ENCODE measurements around the gene GRIK4. TPM values are rescaled to one million over a fixed set of nuclear protein-coding genes. Genes with fewer than 3 reads are reported as not detected.

Gene GRIK4
- total RNA-seq, 2 experiments from 2014 or later: not detected

- ChIA-PET CTCF (no interaction called here), POLR2A (no interaction called here)
- H3K27ac Mint-ChIP-seq: no peak overlapping the region
- no peak overlapping the region for H3K4me3 Mint-ChIP-seq
- TF ChIP-seq, protein P1, sequence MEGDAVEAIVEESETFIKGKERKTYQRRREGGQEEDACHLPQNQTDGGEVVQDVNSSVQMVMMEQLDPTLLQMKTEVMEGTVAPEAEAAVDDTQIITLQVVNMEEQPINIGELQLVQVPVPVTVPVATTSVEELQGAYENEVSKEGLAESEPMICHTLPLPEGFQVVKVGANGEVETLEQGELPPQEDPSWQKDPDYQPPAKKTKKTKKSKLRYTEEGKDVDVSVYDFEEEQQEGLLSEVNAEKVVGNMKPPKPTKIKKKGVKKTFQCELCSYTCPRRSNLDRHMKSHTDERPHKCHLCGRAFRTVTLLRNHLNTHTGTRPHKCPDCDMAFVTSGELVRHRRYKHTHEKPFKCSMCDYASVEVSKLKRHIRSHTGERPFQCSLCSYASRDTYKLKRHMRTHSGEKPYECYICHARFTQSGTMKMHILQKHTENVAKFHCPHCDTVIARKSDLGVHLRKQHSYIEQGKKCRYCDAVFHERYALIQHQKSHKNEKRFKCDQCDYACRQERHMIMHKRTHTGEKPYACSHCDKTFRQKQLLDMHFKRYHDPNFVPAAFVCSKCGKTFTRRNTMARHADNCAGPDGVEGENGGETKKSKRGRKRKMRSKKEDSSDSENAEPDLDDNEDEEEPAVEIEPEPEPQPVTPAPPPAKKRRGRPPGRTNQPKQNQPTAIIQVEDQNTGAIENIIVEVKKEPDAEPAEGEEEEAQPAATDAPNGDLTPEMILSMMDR (IDR thresholded peaks at IDR 0.05): no peak
- H3K36me3 Mint-ChIP-seq (ENCODE audit: low read depth): no peaks in the 10 kb centered on the region
- intact Hi-C loops (cut with micrococcal nuclease): no loop called here
- no peaks in the 10 kb centered on the region for H3K4me1 Mint-ChIP-seq (ENCODE audit: low read depth)
- H3K27me3 Mint-ChIP-seq: peaks cover 29% of the 10 kb centered on the region
- H3K9me3 Mint-ChIP-seq: peaks cover 11% of the 10 kb centered on the region
- ATAC-seq: no peak
- no peak for DNase-seq
These were observed 75.8 kb downstream of the GRIK4 start for GRCh38 chr11:120587299-120587698.

DNA sequence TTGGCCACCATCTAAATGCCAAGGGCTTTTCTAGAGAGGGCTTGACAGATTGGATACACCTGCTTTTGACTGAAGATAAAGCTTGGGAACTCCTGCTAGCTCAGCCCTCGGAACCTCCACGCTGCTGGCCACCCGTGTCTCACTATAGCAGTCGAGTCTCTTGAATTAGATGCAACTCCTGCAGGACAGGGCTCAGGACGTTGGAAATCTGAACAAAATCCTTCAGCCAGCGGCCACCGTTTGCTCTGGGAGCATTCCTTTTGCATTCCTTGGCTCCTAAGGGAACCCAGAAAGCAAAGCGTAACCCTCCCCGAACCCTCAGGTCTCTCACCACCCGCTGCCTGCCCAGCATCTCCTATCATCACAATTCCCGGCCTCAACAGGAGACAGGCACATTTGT is 77.8 kb downstream of the GRIK4 start:
- no peaks in the 10 kb centered on the region for H3K9me3 Mint-ChIP-seq
- no peaks in the 10 kb centered on the region for H3K4me1 Mint-ChIP-seq (ENCODE audit: low read depth)
- ChIA-PET CTCF (no interaction called here), POLR2A (no interaction called here)
- intact Hi-C loops (cut with micrococcal nuclease): no loop called here
- DNase-seq: no peak
- no peak for ATAC-seq
- TF ChIP-seq, protein P1 (IDR thresholded peaks at IDR 0.05): no peak
- H3K36me3 Mint-ChIP-seq (ENCODE audit: low read depth): no peaks in the 10 kb centered on the region
- no peak overlapping the region for H3K27ac Mint-ChIP-seq
- H3K4me3 Mint-ChIP-seq: no peak overlapping the region
- H3K27me3 Mint-ChIP-seq: peaks cover 20% of the 10 kb centered on the region

GRCh38 chr11:120590472-120590871 is 78.9 kb downstream of the GRIK4 start:
- no peak overlapping the region for H3K4me3 Mint-ChIP-seq
- no peaks in the 10 kb centered on the region for H3K36me3 Mint-ChIP-seq (ENCODE audit: low read depth)
- H3K4me1 Mint-ChIP-seq (ENCODE audit: low read depth): no peaks in the 10 kb centered on the region
- DNase-seq (no peak), ATAC-seq (no peak)
- CTCF ChIA-PET: no interaction called here
- TF ChIP-seq, protein P1 (IDR thresholded peaks at IDR 0.05): no peak
- H3K9me3 Mint-ChIP-seq: no peaks in the 10 kb centered on the region
- H3K27me3 Mint-ChIP-seq: peaks cover 18% of the 10 kb centered on the region
- intact Hi-C loops (cut with micrococcal nuclease): no loop called here
- POLR2A ChIA-PET: no interaction called here
- H3K27ac Mint-ChIP-seq: no peak overlapping the region

DNA sequence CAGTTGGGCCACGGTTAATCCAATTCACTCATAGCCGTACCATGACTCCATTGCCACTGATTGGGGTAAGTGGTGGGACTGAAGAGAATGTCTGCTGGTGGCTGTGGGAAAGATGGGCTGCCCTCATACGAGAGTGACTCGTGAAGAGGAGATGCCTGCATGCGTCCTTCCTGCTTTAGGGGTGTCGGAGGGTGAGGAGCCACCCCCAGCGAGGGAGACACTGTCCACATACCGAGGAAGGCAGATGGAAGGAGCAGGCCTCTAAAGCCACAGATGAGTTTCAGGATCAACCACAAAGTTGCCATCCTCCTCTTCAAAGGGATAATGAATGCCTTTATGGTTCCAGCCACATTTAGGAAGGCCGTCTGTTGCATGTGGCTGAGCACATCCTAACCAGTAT is 83.2 kb downstream of the GRIK4 start:
- Mint-ChIP-seq H3K36me3 (ENCODE audit: low read depth) (no peaks in the 10 kb centered on the region), H3K4me1 (ENCODE audit: low read depth) (no peaks in the 10 kb centered on the region), H3K27me3 (peaks cover 15% of the 10 kb centered on the region), H3K4me3 (no peak overlapping the region), H3K9me3 (no peaks in the 10 kb centered on the region), H3K27ac (no peak overlapping the region)
- DNase-seq (no peak), ATAC-seq (no peak)
- ChIA-PET CTCF (no interaction called here), POLR2A (no interaction called here)
- intact Hi-C loops (cut with micrococcal nuclease): no loop called here
- TF ChIP-seq, protein P1 (IDR thresholded peaks at IDR 0.05): no peak

- ChIA-PET CTCF (no interaction called here), POLR2A (no interaction called here)
- Mint-ChIP-seq H3K27ac (no peak overlapping the region), H3K36me3 (ENCODE audit: low read depth) (no peaks in the 10 kb centered on the region), H3K9me3 (no peaks in the 10 kb centered on the region), H3K4me3 (no peak overlapping the region), H3K4me1 (ENCODE audit: low read depth) (no peaks in the 10 kb centered on the region), H3K27me3 (peaks cover 15% of the 10 kb centered on the region)
- TF ChIP-seq, protein P1 (IDR thresholded peaks at IDR 0.05): no peak
- intact Hi-C loops (cut with micrococcal nuclease): no loop called here
- ATAC-seq: no peak
- DNase-seq: no peak
These were observed 84.0 kb downstream of the GRIK4 start for GRCh38 chr11:120595557-120595956.
